ENCODE data around the gene SGPL1. TPM values are rescaled to one million over a fixed set of nuclear protein-coding genes. Genes with fewer than 3 reads are reported as not detected.

SGPL1 gene
- total RNA-seq, 2 experiments from 2014 or later = 13.7 to 16.6 TPM

GRCh38 chr10:70915206-70915605, 99.5 kb downstream of the SGPL1 start:
- CTCF ChIA-PET = no interaction called here
- Mint-ChIP-seq H3K27me3 (peaks cover 6% of the 10 kb centered on the region), H3K9me3 (peaks cover 2% of the 10 kb centered on the region), H3K36me3 (ENCODE audit: low read depth) (no peaks in the 10 kb centered on the region), H3K4me1 (ENCODE audit: low read depth) (no peaks in the 10 kb centered on the region), H3K27ac (no peak overlapping the region), H3K4me3 (no peak overlapping the region)
- DNase-seq = no peak
- intact Hi-C loops (cut with micrococcal nuclease) = no loop called here
- no peak for TF ChIP-seq CTCF (IDR thresholded peaks at IDR 0.05)
- POLR2A ChIA-PET = no interaction called here
- no peak for ATAC-seq

- CTCF ChIA-PET = interaction anchor here (1.5 kb wide), 1 partner anchor 9 kb away, joined by 7 read pairs; no protein-coding TSS in a partner anchor
- ATAC-seq (no peak), DNase-seq (no peak)
- Mint-ChIP-seq H3K4me1 (ENCODE audit: low read depth) (no peaks in the 10 kb centered on the region), H3K27ac (no peak overlapping the region), H3K9me3 (peaks cover 2% of the 10 kb centered on the region), H3K36me3 (ENCODE audit: low read depth) (no peaks in the 10 kb centered on the region), H3K4me3 (no peak overlapping the region), H3K27me3 (peaks cover 6% of the 10 kb centered on the region)
- intact Hi-C loops (cut with micrococcal nuclease) = no loop called here
- POLR2A ChIA-PET = no interaction called here
- no peak for TF ChIP-seq CTCF (IDR thresholded peaks at IDR 0.05)
Measured at GRCh38 chr10:70915806-70916205, 100.1 kb downstream of the SGPL1 start.

GRCh38 chr10:70916241-70916640, 100.5 kb downstream of the SGPL1 start:
- no peak for TF ChIP-seq CTCF (IDR thresholded peaks at IDR 0.05)
- H3K36me3 Mint-ChIP-seq (ENCODE audit: low read depth) = no peaks in the 10 kb centered on the region
- ChIA-PET POLR2A (no interaction called here), CTCF (interaction anchor here (1.5 kb wide), 1 partner anchor 9 kb away, joined by 7 read pairs; no protein-coding TSS in a partner anchor)
- H3K27ac Mint-ChIP-seq = no peak overlapping the region
- H3K27me3 Mint-ChIP-seq = peaks cover 9% of the 10 kb centered on the region
- DNase-seq (no peak), ATAC-seq (no peak)
- no peaks in the 10 kb centered on the region for H3K4me1 Mint-ChIP-seq (ENCODE audit: low read depth)
- H3K4me3 Mint-ChIP-seq = no peak overlapping the region
- intact Hi-C loops (cut with micrococcal nuclease) = no loop called here
- H3K9me3 Mint-ChIP-seq = peaks cover 2% of the 10 kb centered on the region

- no peak overlapping the region for H3K27ac Mint-ChIP-seq
- intact Hi-C loops (cut with micrococcal nuclease) = no loop called here
- CTCF ChIA-PET = interaction anchor here (1.5 kb wide), 1 partner anchor 8 kb away, joined by 7 read pairs; no protein-coding TSS in a partner anchor
Measured at GRCh38 chr10:70917226-70917625, 101.5 kb downstream of the SGPL1 start.

GRCh38 chr10:70917635-70918034, 101.9 kb downstream of the SGPL1 start:
- Mint-ChIP-seq H3K4me3 (no peak overlapping the region), H3K4me1 (ENCODE audit: low read depth) (no peaks in the 10 kb centered on the region), H3K9me3 (no peaks in the 10 kb centered on the region), H3K27me3 (peaks cover 12% of the 10 kb centered on the region), H3K27ac (no peak overlapping the region), H3K36me3 (ENCODE audit: low read depth) (no peaks in the 10 kb centered on the region)
- ChIA-PET POLR2A (no interaction called here), CTCF (no interaction called here)
- intact Hi-C loops (cut with micrococcal nuclease) = no loop called here
- DNase-seq (no peak), ATAC-seq (no peak)
- TF ChIP-seq CTCF (IDR thresholded peaks at IDR 0.05) = no peak

More at GRCh38 chr10:70917226-70917625, 101.5 kb downstream of the SGPL1 start:
- Mint-ChIP-seq H3K27me3 (peaks cover 12% of the 10 kb centered on the region), H3K36me3 (ENCODE audit: low read depth) (no peaks in the 10 kb centered on the region), H3K4me1 (ENCODE audit: low read depth) (no peaks in the 10 kb centered on the region), H3K4me3 (no peak overlapping the region), H3K9me3 (no peaks in the 10 kb centered on the region)
- POLR2A ChIA-PET = no interaction called here
- ATAC-seq = no peak
- DNase-seq = no peak
- no peak for TF ChIP-seq CTCF (IDR thresholded peaks at IDR 0.05)
